Measurements from ENCODE around the gene ZDHHC20.

GRCh38 chr13:21458451-21458812 lies 671 bp downstream of the ZDHHC20 start:
- TF ChIP-seq ZNF138 (CRISPR knock-in tag; IDR thresholded peaks at IDR 0.05; ENCODE audit: low read depth) (no peak), CTCF (CRISPR knock-in tag; IDR thresholded peaks at IDR 0.05) (no peak), TAF15 (IDR thresholded peaks at IDR 0.05; ENCODE audit: low read depth, low read length, poor library complexity, severe bottlenecking) (no peak), GABPB1 (CRISPR knock-in tag; IDR thresholded peaks at IDR 0.05) (no peak), RFX5 (IDR thresholded peaks at IDR 0.05; ENCODE audit: low read depth, low read length) (no peak), THYN1 (CRISPR knock-in tag; IDR thresholded peaks at IDR 0.05; ENCODE audit: borderline replicate concordance, low read depth) (no peak), NR2C2 (CRISPR knock-in tag; IDR thresholded peaks at IDR 0.05; ENCODE audit: borderline replicate concordance) (no peak), RFXANK (CRISPR knock-in tag; IDR thresholded peaks at IDR 0.05) (no peak), POLR2A (IDR thresholded peaks at IDR 0.05; ENCODE audit: insufficient read depth in 1 of 2, low read depth in 2 of 2, low read length in 2 of 2) (no peak), ZNF383 (CRISPR knock-in tag; IDR thresholded peaks at IDR 0.05; ENCODE audit: borderline replicate concordance) (no peak)
